ENCODE data around the gene LPP. TPM values are rescaled to one million over a fixed set of nuclear protein-coding genes. Genes with fewer than 3 reads are reported as not detected.

LPP gene
- total RNA-seq, 3 donors from 2014 or later (not counting 1 experiment from before 2014, with no cell fraction given), result 137 to 163 (median 149) TPM

- Mint-ChIP-seq H3K36me3 (no peaks in the 10 kb centered on the region), H3K9me3 (no peaks in the 10 kb centered on the region), H3K27me3 (ENCODE audit: low read depth in 2 of 2) (peaks cover 2 to 7% of the 10 kb centered on the region in 2 donors), H3K27ac (no peak overlapping the region), H3K4me1 (peaks cover 9 to 10% of the 10 kb centered on the region in 2 donors), H3K4me3 (no peak overlapping the region)
- no peak for TF ChIP-seq CTCF (IDR thresholded peaks at IDR 0.05)
- DNase-seq, result no peak
- no peak for ATAC-seq
- H3K4me3 ChIP-seq (ENCODE audit: low read length), result no peak overlapping the region
- H3K27ac ChIP-seq (ENCODE audit: low read length), result no peak overlapping the region
- intact Hi-C loops (cut with micrococcal nuclease), result no loop called here
- WGBS (ENCODE audit: insufficient coverage), result 90% methylated on average over 15 of the region's 15 CpGs
- no peaks in the 10 kb centered on the region for H3K36me3 ChIP-seq (ENCODE audit: control insufficient read depth, insufficient read depth, low read length)
- H3K9me3 ChIP-seq (ENCODE audit: control insufficient read depth, insufficient read depth, low read length), result no peaks in the 10 kb centered on the region
- peaks cover 7% of the 10 kb centered on the region for H3K4me1 ChIP-seq (ENCODE audit: control insufficient read depth, insufficient read depth, low read length)
- H3K27me3 ChIP-seq (ENCODE audit: control insufficient read depth, insufficient read depth, low read length), result no peaks in the 10 kb centered on the region
These were observed 46.8 kb upstream of the LPP start for GRCh38 chr3:188106887-188107830.

- H3K4me1 Mint-ChIP-seq, result peaks cover 9 to 14% of the 10 kb centered on the region in 2 donors
- H3K9me3 Mint-ChIP-seq, result no peaks in the 10 kb centered on the region
- Histone ChIP-seq H3K36me3 (ENCODE audit: control insufficient read depth, insufficient read depth, low read length) (no peaks in the 10 kb centered on the region), H3K4me1 (ENCODE audit: control insufficient read depth, insufficient read depth, low read length) (peaks cover 7% of the 10 kb centered on the region), H3K27ac (ENCODE audit: low read length) (no peak overlapping the region), H3K4me3 (ENCODE audit: low read length) (no peak overlapping the region), H3K9me3 (ENCODE audit: control insufficient read depth, insufficient read depth, low read length) (no peaks in the 10 kb centered on the region), H3K27me3 (ENCODE audit: control insufficient read depth, insufficient read depth, low read length) (no peaks in the 10 kb centered on the region)
- no peak for TF ChIP-seq CTCF (IDR thresholded peaks at IDR 0.05)
- no peaks in the 10 kb centered on the region for H3K36me3 Mint-ChIP-seq
- WGBS (ENCODE audit: insufficient coverage), result 51% methylated on average over 4 of the region's 4 CpGs
- ATAC-seq, result peak in 1 of 3 donors; percentile 57
- no peak overlapping the region for H3K27ac Mint-ChIP-seq
- DNase-seq, result no peak
- intact Hi-C loops (cut with micrococcal nuclease), result no loop called here
- peaks cover 2 to 7% of the 10 kb centered on the region in 2 donors for H3K27me3 Mint-ChIP-seq (ENCODE audit: low read depth in 2 of 2)
- no peak overlapping the region for H3K4me3 Mint-ChIP-seq
These were observed 45.1 kb upstream of the LPP start for GRCh38 chr3:188108703-188109412.

- peaks cover 0 to 7% of the 10 kb centered on the region in 2 donors for H3K27me3 Mint-ChIP-seq (ENCODE audit: low read depth in 2 of 2)
- no peak overlapping the region for H3K4me3 Mint-ChIP-seq
- no peak overlapping the region for H3K27ac Mint-ChIP-seq
These were observed 42.9 kb upstream of the LPP start for GRCh38 chr3:188111002-188111584.

More at GRCh38 chr3:188111002-188111584, 42.9 kb upstream of the LPP start:
- no peaks in the 10 kb centered on the region for H3K9me3 Mint-ChIP-seq
- Histone ChIP-seq H3K9me3 (ENCODE audit: control insufficient read depth, insufficient read depth, low read length) (no peaks in the 10 kb centered on the region), H3K27me3 (ENCODE audit: control insufficient read depth, insufficient read depth, low read length) (no peaks in the 10 kb centered on the region), H3K4me3 (ENCODE audit: low read length) (no peak overlapping the region), H3K27ac (ENCODE audit: low read length) (no peak overlapping the region), H3K4me1 (ENCODE audit: control insufficient read depth, insufficient read depth, low read length) (peaks cover 7% of the 10 kb centered on the region), H3K36me3 (ENCODE audit: control insufficient read depth, insufficient read depth, low read length) (no peaks in the 10 kb centered on the region)
- no peak for DNase-seq
- WGBS (ENCODE audit: insufficient coverage), result 90% methylated on average over 2 of the region's 2 CpGs
- H3K36me3 Mint-ChIP-seq, result no peaks in the 10 kb centered on the region
- no peak for TF ChIP-seq CTCF (IDR thresholded peaks at IDR 0.05)
- peaks cover 9 to 14% of the 10 kb centered on the region in 2 donors for H3K4me1 Mint-ChIP-seq
- no peak for ATAC-seq
- intact Hi-C loops (cut with micrococcal nuclease), result no loop called here
